NCI-H1417 (cell line): Measurements from ENCODE around the gene COPB2.

Experiments used
- DNase-seq, 3 experiments: peaks; one replicate each; lab custom pipeline; 2025; lab: John Stamatoyannopoulos, UW

The COPB2 gene

DNA sequence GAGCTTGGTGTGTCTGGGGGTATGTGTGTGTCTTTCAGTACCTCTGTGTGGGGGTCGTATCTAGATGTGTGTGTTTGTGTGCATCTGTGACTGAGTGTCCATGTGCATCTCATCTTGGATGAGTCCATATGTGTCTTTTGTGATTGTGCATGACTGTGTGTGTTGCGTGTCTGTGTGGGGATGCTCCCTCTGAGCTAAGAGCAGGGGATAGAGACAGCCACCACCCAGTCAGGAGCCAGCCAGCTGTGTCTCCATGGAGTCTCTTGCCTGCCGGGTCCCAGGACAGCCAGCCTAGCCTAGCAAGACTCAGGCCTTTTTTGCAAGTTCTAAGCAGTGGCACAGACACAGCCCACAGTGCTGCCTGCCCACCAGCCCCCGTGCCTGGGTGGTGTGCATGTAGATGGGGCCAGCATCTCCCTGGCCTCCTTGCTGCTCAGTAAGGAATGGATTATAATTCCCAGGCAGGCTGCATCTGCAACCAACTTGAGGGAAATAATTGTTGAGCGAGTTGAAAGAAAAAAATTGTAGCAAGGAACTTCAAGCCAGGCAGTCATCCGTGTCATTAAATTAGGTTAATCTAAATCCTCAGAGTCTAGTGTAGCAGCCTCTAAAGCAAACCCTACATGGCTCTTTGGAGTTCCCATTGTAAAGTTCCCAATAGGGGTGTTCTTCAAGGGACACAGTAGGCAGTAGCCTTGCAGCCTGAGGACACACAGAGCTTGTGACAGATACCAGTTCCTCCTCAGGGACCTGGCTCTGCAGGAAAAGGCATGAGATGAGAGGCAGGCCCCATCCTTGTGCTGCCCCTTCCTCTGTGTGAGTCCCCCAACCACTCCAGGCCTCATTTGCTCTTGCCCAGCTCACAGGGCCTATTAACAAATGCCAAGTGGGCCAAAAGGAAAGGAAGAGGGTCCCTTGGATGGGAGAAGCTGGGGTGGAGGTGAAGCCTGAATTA, 81.6 kb downstream of the COPB2 start:
- DNase-seq, result no peak
